ENCODE data around the gene SIM1.

Gene SIM1

DNA sequence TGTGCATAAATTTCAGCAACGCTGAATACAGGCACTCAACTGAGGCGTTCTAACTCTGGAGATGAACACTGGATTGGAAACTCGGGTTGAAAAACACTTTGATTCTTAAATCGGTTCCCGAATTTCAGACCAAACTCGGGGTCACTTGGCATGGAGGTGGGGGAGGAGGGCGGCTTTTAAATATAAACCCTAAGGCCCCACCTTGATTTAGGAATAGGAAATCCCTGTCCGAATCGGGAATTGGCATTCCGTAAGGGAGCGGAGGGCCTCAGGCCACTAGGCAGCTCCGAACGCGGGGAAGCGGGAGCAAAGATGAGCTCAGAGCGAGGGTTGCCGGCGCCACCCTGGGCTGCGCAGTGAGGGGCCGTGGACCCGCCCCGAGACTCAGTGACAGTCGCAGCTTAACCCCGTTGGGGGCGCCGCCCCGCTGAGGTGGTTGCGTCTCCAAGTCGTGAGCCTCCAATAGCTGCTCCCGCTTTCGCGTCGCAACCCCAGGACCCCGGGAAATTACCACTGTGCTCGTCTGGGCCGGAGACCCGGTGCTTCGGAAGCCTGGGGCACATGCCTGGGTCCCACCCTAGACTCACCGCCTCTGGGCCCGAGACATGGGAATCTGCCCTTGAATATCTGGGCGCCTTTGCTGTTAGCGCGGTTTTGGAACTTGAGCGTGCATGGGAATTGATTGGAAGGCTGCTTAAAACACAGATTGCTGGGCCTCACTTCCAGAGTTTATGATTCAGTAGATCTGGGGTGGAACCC is 4.6 kb upstream of the SIM1 start:
- no peak overlapping the region for H2AFZ ChIP-seq (ENCODE audit: low read length, unreplicated experiment)
- H3K4me3 ChIP-seq (ENCODE audit: low read depth, low read length), result no peak overlapping the region
- peaks cover 62% of the 10 kb centered on the region for H3K27me3 ChIP-seq (ENCODE audit: insufficient read depth, low read length)
- no peaks in the 10 kb centered on the region for H3K36me3 ChIP-seq (ENCODE audit: insufficient read depth, low read length)
- H3K27ac ChIP-seq (ENCODE audit: low read depth, low read length), result no peak overlapping the region
- no peaks in the 10 kb centered on the region for H3K79me2 ChIP-seq (ENCODE audit: control insufficient read depth, insufficient read depth, low read length, unreplicated experiment)
- H3K4me1 ChIP-seq (ENCODE audit: control insufficient read depth, insufficient read depth, low read length, unreplicated experiment), result no peaks in the 10 kb centered on the region

- H3K27ac ChIP-seq (ENCODE audit: low read depth, low read length), result no peak overlapping the region
- no peak overlapping the region for H2AFZ ChIP-seq (ENCODE audit: low read length, unreplicated experiment)
- H3K4me1 ChIP-seq (ENCODE audit: control insufficient read depth, insufficient read depth, low read length, unreplicated experiment), result no peaks in the 10 kb centered on the region
- H3K4me3 ChIP-seq (ENCODE audit: low read depth, low read length), result no peak overlapping the region
- no peaks in the 10 kb centered on the region for H3K36me3 ChIP-seq (ENCODE audit: insufficient read depth, low read length)
- peaks cover 73% of the 10 kb centered on the region for H3K27me3 ChIP-seq (ENCODE audit: insufficient read depth, low read length)
- H3K79me2 ChIP-seq (ENCODE audit: control insufficient read depth, insufficient read depth, low read length, unreplicated experiment), result no peaks in the 10 kb centered on the region
These were observed 3.4 kb upstream of the SIM1 start for GRCh38 chr6:100468016-100468622.

- Histone ChIP-seq H3K27ac (ENCODE audit: low read depth, low read length) (no peak overlapping the region), H3K4me3 (ENCODE audit: low read depth, low read length) (no peak overlapping the region), H3K36me3 (ENCODE audit: insufficient read depth, low read length) (no peaks in the 10 kb centered on the region), H3K79me2 (ENCODE audit: control insufficient read depth, insufficient read depth, low read length, unreplicated experiment) (no peaks in the 10 kb centered on the region), H3K4me1 (ENCODE audit: control insufficient read depth, insufficient read depth, low read length, unreplicated experiment) (no peaks in the 10 kb centered on the region), H3K27me3 (ENCODE audit: insufficient read depth, low read length) (peaks cover 81% of the 10 kb centered on the region), H2AFZ (ENCODE audit: low read length, unreplicated experiment) (no peak overlapping the region)
These were observed 2.7 kb upstream of the SIM1 start for GRCh38 chr6:100467129-100468015.

- Histone ChIP-seq H3K27me3 (ENCODE audit: insufficient read depth, low read length) (peaks cover 89% of the 10 kb centered on the region), H3K79me2 (ENCODE audit: control insufficient read depth, insufficient read depth, low read length, unreplicated experiment) (no peaks in the 10 kb centered on the region), H3K27ac (ENCODE audit: low read depth, low read length) (no peak overlapping the region), H3K4me1 (ENCODE audit: control insufficient read depth, insufficient read depth, low read length, unreplicated experiment) (no peaks in the 10 kb centered on the region), H3K4me3 (ENCODE audit: low read depth, low read length) (no peak overlapping the region), H2AFZ (ENCODE audit: low read length, unreplicated experiment) (no peak overlapping the region), H3K36me3 (ENCODE audit: insufficient read depth, low read length) (no peaks in the 10 kb centered on the region)
These were observed 1.8 kb upstream of the SIM1 start for GRCh38 chr6:100466410-100467128.

DNA sequence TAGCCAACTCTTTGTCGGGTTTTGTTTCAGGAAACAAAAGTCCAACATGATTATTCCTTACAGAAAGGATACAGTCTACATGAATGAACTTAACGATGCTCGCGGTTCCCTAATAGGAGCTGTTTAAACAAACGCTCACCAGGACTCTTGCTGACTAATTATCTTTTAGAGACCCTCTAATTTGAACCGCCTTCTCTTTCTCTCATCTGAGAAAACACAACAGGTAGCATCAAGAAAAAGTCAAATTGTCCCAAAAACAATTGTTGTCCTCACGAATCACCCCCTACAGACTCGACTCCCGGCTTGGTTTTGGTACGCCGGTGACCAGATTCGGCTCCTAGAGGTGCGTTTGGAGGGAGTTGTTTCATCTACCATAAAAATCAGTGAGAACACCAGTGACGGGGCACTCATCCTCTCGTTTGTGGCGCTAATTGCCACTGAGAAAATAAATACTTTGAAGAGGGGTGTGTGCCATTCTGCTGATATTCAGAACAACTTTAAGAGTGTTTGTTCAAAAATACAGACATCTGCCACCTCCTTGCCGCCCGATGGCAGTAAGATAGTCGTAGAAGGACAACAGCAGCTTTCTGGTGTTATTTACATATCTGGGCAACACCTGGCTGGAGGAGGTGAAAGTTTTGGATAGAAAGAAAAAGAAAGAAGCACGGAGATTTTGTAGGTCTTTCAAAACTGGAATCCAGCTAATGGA is 1.1 kb upstream of the SIM1 start:
- no peak overlapping the region for H3K27ac ChIP-seq (ENCODE audit: low read depth, low read length)
- peaks cover 91% of the 10 kb centered on the region for H3K27me3 ChIP-seq (ENCODE audit: insufficient read depth, low read length)
- peak overlapping the region; percentile 72 for H3K4me3 ChIP-seq (ENCODE audit: low read depth, low read length)

DNA sequence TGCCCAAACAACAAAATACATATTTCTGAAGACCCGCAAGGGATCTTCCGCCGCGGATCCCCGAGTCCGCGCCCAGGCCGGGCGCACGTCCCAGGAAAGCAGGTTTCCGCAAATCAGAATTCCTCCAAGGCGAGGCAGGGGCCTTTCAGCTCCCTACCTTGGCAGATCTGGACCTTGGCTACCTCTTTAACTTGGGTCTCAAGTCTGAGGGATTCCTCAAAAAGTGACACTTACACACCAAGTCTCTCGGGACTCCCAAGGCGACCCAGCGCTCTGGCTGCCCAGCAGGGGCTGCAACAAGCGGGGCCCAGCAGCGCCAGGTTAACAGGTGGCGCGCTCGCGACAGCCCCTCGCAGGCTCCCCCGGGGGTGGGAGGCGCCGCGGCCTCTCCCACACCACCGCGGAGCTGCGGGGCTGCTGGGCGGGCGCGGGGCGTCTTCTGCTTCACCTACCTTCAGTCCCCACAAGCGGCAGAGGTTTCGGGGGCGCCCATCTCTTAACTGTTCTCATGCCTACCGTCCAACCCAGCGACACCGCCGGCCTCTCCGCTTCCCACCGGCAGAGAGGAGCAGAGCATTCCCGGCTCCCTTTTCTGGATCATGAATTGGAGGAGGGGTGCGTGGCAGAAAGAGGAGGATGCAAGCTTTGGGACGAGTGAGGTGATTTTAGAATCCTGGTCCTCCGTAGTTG is 414 bp downstream of the SIM1 start:
- H3K4me3 ChIP-seq (ENCODE audit: low read depth, low read length), result peak overlapping the region; percentile 72
- peaks cover 100% of the 10 kb centered on the region for H3K27me3 ChIP-seq (ENCODE audit: insufficient read depth, low read length)

More for the DNA sequence above, 1.1 kb upstream of the SIM1 start:
- no peaks in the 10 kb centered on the region for H3K79me2 ChIP-seq (ENCODE audit: control insufficient read depth, insufficient read depth, low read length, unreplicated experiment)
- H2AFZ ChIP-seq (ENCODE audit: low read length, unreplicated experiment), result no peak overlapping the region
- no peaks in the 10 kb centered on the region for H3K36me3 ChIP-seq (ENCODE audit: insufficient read depth, low read length)
- no peaks in the 10 kb centered on the region for H3K4me1 ChIP-seq (ENCODE audit: control insufficient read depth, insufficient read depth, low read length, unreplicated experiment)

DNA sequence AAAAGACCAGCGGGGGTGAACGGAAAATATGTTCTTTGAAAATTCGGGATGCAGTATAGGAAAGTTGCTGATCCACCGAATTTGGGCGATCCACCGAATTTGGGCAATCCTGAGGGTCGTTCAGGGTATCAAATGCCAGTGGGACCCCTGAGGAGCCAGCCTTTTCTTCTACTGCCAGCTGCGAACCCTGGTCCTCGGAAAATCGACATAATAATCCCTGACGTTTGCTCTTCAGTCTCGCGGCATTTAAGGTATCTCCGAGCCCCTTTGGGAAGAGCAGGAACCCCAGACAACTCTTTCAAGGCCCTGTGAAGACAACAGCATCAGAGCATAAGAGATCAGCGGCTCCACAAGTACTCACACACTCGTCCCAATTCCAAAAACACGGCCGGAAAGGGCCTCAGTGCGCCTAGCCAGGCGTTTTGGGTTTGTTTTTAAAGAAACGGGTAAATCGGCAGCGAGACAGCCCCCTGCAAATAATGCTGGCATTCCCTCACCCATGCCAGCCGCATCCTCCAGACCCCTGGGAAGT is 1.0 kb downstream of the SIM1 start:
- Histone ChIP-seq H3K4me1 (ENCODE audit: control insufficient read depth, insufficient read depth, low read length, unreplicated experiment) (no peaks in the 10 kb centered on the region), H3K79me2 (ENCODE audit: control insufficient read depth, insufficient read depth, low read length, unreplicated experiment) (no peaks in the 10 kb centered on the region), H3K27me3 (ENCODE audit: insufficient read depth, low read length) (peaks cover 100% of the 10 kb centered on the region), H3K4me3 (ENCODE audit: low read depth, low read length) (peak overlapping the region; percentile 72), H3K36me3 (ENCODE audit: insufficient read depth, low read length) (no peaks in the 10 kb centered on the region), H2AFZ (ENCODE audit: low read length, unreplicated experiment) (no peak overlapping the region), H3K27ac (ENCODE audit: low read depth, low read length) (no peak overlapping the region)

More for the DNA sequence above, 414 bp downstream of the SIM1 start:
- peak overlapping the region; percentile 51 for H2AFZ ChIP-seq (ENCODE audit: low read length, unreplicated experiment)
- no peaks in the 10 kb centered on the region for H3K36me3 ChIP-seq (ENCODE audit: insufficient read depth, low read length)
- no peak overlapping the region for H3K27ac ChIP-seq (ENCODE audit: low read depth, low read length)
- H3K4me1 ChIP-seq (ENCODE audit: control insufficient read depth, insufficient read depth, low read length, unreplicated experiment), result no peaks in the 10 kb centered on the region
- no peaks in the 10 kb centered on the region for H3K79me2 ChIP-seq (ENCODE audit: control insufficient read depth, insufficient read depth, low read length, unreplicated experiment)

DNA sequence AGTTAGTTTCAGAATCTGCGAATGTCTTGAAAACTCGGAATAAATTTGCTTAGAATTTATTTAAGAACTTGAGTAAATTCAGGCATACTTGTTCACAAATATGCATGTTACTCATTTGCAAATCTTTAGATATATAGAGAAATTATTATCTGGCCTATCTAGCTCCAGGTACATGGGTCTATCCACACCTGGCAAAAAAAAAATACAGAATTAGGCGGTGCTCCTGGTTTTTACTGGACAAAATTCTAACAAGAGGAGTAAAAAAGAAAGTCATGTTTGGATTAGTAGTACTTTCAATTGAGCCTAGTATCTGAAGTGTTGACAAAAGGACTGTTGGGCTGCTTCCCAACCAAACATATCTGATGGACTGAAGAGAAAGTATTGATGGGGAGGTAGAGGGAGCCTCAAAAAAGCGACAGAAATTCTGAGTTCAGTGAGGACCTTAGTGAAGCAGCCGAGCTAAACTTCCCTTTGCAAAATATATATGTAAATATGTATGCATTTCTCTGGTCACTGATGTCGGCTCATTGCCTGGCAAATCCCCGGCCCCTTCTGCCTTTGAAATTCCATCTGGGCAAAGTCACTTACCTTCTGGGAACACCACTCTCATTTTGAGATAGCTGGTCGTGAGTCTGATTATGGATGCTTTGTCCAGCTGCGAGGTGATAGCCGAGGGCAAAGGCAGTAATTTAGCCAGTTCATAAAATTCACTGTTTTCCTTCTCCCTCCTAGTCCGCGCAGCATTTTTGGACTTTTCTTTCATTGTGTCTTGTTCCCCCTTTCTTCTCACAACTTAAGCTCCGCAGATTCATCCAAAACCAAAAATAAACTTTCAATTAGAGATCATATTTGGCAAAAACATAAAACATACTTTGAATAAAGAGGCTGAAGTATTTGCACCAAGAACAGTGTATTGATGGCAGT is 1.8 kb downstream of the SIM1 start:
- Histone ChIP-seq H3K4me3 (ENCODE audit: low read depth, low read length) (no peak overlapping the region), H2AFZ (ENCODE audit: low read length, unreplicated experiment) (no peak overlapping the region), H3K27ac (ENCODE audit: low read depth, low read length) (no peak overlapping the region), H3K36me3 (ENCODE audit: insufficient read depth, low read length) (no peaks in the 10 kb centered on the region), H3K79me2 (ENCODE audit: control insufficient read depth, insufficient read depth, low read length, unreplicated experiment) (no peaks in the 10 kb centered on the region), H3K27me3 (ENCODE audit: insufficient read depth, low read length) (peaks cover 100% of the 10 kb centered on the region), H3K4me1 (ENCODE audit: control insufficient read depth, insufficient read depth, low read length, unreplicated experiment) (no peaks in the 10 kb centered on the region)

Data from ACC112 (cell line).